ENCODE measurements around the gene CLGN.
A peak's percentile ranks its signal among the peaks of the same experiment; 100 is the strongest.
"Not testable (repeated sequence)": the region's sequence is repeated elsewhere in the genome, so short reads cannot be mapped to it uniquely, and the experiment has no call there.

The CLGN gene, protein sequence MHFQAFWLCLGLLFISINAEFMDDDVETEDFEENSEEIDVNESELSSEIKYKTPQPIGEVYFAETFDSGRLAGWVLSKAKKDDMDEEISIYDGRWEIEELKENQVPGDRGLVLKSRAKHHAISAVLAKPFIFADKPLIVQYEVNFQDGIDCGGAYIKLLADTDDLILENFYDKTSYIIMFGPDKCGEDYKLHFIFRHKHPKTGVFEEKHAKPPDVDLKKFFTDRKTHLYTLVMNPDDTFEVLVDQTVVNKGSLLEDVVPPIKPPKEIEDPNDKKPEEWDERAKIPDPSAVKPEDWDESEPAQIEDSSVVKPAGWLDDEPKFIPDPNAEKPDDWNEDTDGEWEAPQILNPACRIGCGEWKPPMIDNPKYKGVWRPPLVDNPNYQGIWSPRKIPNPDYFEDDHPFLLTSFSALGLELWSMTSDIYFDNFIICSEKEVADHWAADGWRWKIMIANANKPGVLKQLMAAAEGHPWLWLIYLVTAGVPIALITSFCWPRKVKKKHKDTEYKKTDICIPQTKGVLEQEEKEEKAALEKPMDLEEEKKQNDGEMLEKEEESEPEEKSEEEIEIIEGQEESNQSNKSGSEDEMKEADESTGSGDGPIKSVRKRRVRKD

GRCh38 chr4:140427106-140427918 lies at the start of gene CLGN:
CLGN (minus strand) TSS chr4:140427648; CDS start chr4:140413078, 14,570 bp downstream.
- DNase-seq, result peak; percentile 56

DNA sequence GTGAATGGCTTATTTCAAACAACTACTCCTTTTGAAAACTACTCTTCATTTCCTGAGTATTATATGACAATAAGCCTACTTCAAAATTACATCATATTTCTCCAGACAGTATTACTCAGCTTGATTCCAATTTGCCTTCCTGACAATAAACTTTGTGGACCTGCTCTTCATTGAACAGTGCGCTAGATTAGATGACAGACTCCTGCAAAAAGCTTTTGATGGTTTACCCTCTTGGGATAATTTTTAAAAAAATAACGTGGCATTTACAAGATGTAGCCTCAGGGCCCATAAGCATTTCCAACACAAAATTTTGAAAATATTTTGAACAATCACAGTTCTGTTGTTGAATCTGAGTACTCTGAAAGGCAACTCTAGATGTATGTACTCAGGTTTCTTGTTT lies 44.7 kb upstream of the CLGN start:
- no peak for DNase-seq

DNA sequence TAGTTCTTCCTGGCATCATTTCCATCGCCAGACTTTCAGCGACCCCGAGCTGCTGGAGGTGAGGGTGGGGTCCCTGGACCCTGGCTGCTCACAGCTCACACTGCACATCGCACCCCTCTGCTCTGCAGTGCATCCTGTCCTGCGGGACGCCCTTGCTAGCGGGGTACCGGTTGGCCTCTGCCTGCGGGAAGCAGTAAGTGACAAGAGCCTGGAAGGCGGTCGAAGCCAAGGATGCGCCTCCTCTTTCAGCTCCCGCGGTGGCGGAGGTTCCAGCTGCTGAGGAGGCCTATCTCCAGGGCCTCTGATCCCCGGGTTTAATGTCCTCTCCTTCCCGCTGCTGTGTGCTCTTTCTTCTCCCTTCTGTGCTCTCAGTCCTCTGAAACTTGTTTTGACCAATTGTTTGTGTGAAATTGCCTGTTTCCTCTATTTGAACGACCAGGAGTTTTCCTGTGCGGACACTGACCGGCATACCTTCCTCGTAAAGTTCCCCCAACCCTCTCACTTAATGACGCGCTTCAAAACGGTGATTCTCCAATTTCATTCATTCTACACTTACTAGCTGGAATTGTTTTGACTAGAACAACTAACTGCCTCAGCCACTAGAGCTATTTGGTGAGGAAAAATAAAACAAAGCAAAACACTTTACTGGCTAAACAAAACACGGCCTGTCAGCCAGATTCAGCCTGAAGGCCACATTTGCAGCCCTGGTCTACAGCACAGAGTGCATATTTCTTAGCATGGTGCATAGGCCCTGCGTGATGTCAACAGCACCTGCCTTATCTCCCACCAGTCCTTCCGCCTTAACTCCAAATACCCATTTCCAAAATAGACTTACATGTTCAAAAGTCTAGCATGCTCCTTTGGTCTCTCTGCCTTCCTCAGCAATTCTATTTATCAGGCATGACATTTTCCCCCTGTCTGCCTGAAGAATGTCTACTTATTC lies 42.6 kb upstream of the CLGN start:
- DNase-seq, result no peak

GRCh38 chr4:140466146-140466545 lies 38.7 kb upstream of the CLGN start:
- DNase-seq, result no peak

DNA sequence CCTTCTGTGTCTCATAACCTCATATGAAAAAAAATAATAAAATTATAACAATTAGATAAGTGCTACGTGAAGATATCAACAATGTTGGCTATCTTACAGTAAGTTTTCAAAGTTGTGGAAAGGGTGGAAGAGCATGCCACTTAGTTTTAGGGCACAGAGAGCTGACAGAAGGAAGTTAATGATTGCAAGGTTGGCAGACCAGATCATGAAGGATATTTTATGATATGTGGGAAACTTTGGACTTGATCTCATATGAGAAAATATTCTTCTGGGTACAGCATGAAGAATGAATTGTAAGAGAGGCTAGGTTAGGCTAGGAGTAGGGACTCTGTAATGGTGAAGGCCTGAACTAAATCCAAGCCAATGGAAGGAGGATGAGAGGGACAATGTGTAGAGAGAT lies 36.2 kb upstream of the CLGN start:
- no peak for DNase-seq

DNA sequence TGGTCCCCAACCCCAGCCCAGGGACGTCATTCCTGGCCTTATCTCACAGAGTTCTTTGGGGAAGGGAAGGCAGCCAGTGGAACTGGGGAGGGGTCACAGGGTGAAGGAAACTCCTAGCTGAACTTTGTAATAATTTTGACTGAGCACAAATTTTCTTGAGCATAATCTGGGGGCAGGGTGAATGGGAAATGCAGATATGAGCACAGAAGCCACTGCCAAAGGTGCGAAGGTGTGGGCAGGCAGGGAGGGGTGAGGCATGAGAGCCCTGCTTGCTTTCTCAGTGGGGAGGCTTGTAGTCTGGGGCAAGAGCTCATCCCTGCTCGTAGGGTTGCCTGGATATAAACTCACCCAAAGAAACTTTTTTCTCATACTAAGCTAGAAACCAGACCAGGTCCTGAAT lies 35.7 kb upstream of the CLGN start:
- DNase-seq, result no peak

GRCh38 chr4:140450352-140450751 lies 22.9 kb upstream of the CLGN start:
- DNase-seq, result no peak

- DNase-seq, result no peak
Measured at GRCh38 chr4:140448830-140449229, 21.4 kb upstream of the CLGN start.

DNA sequence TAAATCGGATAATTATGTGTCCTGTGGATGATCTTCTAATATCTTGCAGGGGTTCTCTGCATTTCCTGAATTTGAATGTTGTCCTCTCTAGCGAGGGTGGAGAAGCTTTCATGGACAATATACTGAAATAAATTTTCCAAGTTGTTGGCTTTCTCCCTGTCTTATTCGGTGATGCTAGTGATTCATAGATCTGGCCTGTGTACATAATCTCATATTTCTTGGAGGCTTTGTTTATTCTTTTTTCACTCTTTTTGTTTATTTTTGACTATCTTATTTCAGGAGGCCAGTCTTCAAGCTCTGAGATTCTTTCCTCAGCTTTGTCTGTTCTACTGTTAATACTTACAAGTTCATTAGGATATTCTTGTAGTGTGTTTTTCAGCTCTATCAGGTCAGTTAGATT lies 20.7 kb upstream of the CLGN start:
- no peak for DNase-seq

GRCh38 chr4:140444347-140444746 lies 16.9 kb upstream of the CLGN start:
- DNase-seq, result not testable (repeated sequence)

DNA sequence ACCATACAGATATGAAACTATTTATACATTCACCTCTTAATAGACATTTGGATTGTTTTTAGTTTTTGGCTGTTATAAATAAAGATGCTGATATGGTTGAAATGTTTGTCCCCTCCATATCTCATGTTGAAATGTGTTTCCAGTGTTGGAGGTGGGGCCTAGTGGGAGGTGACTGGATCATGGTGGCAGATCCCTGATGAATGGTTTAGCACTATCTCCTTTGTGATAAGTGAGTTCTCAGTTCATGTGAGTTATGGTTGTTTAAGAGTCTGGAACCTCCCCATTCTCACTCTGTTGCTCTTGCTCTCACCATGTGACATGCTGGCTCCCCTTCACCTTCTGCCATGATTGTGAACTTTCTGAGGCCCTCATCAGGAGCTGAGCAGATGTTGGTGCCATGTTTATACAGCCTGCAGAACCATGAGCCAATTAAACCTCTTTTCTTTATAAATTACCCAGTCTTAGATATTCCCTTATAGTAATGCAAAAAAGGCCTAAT lies 12.2 kb upstream of the CLGN start:
- DNase-seq, result no peak

GRCh38 chr4:140427919-140428471 lies 547 bp upstream of the CLGN start:
- no peak for DNase-seq

DNA sequence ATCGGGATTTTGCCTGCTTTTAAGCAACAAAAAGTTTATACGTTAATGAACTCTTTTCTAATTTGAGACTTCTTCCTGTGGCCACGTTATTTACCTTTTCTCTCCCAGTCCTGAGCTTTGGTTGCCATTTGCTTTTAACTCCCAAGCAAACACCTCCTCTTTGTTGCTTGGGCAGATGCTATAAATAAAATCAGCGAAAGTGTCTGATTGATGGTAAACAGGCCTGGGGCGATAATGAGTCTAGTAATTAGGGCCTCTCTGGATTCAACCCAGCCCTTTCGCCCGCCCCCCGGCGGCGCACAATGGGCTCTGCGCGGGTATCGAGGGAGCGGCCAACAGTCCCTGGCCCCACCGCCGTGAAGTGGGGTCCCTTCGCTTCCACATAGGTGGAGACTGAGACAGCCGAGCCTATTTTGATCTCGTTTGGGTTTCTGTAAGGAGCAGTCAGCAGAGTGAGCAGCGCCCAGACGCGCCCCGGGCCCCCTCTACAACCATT lies 790 bp downstream of the CLGN start:
- no peak for DNase-seq

- no peak for DNase-seq
Measured at GRCh38 chr4:140423106-140423505, 4.3 kb downstream of the CLGN start.

DNA sequence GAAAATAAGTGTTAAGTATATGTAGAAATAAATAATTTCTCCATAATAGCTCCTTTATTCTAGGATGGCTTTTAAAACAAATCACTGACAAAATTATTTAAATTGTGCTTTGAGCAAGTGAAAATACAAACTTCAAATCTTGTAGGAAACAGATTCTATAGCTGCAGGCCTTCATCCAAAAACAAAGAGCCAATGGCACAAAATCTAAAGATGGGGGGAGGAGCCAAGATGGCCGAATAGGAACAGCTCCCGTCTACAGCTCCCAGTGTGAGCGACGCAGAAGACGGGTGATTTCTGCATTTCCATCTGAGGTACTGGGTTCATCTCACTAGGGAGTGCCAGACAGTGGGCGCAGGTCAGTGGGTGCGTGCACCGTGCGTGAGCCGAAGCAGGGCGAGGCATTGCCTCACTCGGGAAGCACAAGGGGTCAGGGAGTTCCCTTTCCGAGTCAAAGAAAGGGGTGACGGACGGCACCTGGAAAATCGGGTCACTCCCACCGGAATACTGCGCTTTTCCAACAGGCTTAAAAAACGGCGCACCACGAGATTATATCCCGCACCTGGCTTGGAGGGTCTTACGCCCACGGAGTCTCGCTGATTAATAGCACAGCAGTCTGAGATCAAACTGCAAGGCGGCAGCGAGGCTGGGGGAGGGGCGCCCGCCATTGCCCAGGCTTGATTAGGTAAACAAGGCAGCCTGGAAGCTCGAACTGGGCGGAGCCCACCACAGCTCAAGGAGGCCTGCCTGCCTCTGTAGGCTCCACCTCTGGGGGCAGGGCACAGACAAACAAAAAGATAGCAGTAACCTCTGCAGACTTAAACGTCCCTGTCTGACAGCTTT lies 14.1 kb downstream of the CLGN start:
- DNase-seq, result not testable (repeated sequence)

DNA sequence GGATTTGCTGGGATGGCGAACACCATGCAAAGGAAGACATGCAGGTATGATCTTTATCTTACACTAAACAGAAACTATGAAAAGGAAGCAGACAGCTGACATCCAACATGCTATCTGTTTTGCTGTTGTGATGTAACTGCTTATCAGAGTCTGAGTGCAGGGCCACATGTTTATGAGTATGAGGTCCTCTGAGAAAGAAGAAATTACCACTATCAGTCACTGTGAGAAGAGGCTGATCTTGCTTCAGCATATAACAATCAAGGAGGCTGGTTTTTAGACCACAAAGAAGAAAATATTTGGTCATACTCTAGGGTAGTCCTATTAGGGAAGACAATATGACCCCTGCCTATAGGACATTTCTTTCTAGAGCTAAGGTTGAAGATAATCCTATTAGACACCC lies 18.5 kb downstream of the CLGN start:
- peak; percentile 7 for DNase-seq

- peak; percentile 30 for DNase-seq
Measured at GRCh38 chr4:140406292-140406691, 21.2 kb downstream of the CLGN start.

GRCh38 chr4:140400111-140400510 lies 27.3 kb downstream of the CLGN start:
- no peak for DNase-seq

GRCh38 chr4:140395668-140396067 lies 31.8 kb downstream of the CLGN start:
- DNase-seq, result no peak

GRCh38 chr4:140388015-140388414 lies 39.4 kb downstream of the CLGN start:
- DNase-seq, result no peak

DNA sequence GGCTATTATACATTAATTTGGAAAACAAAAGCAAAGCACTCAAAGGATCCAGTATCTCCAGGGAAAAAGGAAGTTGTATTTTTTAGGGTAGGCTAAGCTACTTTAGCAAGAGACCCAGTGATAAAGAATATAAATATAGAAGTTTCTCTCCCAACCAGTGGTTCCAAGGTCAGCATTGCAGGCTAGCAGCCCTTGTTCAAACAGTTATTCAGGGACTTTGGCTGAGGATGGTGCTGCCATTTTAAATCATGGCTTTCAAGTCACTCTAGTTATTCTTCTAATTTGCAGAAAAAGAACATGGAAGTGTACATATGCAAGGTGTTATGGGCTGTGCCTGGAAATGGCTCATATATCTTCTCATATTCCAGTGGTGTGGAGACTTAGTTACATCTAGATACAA lies 44.7 kb downstream of the CLGN start:
- DNase-seq, result no peak

All from activated CD4-positive, alpha-beta T cell treated with anti-CD3 and anti-CD28 coated beads, Interleukin-2, amount 50 U/mL, for 16 hours (primary cell).